ENCODE measurements around the gene ADGRE1.

Gene ADGRE1

GRCh38 chr19:6887316-6887715 lies at the start of gene ADGRE1:
ADGRE1 (plus strand) TSS chr19:6887579; CDS start chr19:6887609, 30 bp downstream.
- H3K4me3 ChIP-seq (replicated peaks in 1 of 2; ENCODE audit: low read depth in 2 of 2, low read length in 2 of 2): no peak within 1 kb of the TSS
- DNase-seq (ENCODE audit: low read depth in 2 of 2): no peak
- TF ChIP-seq CTCF (IDR thresholded peaks at IDR 0.05; ENCODE audit: low read depth, low read length): no peak

GRCh38 chr19:6838062-6838655 lies 49.2 kb upstream of the ADGRE1 start:
- no peak for TF ChIP-seq CTCF (IDR thresholded peaks at IDR 0.05; ENCODE audit: low read depth, low read length)
- H3K4me3 ChIP-seq (replicated peaks in 1 of 2; ENCODE audit: low read depth in 2 of 2, low read length in 2 of 2): no peak overlapping the region
- no peak for DNase-seq (ENCODE audit: low read depth in 2 of 2)

GRCh38 chr19:6842871-6843607 lies 44.3 kb upstream of the ADGRE1 start:
- TF ChIP-seq CTCF (IDR thresholded peaks at IDR 0.05; ENCODE audit: low read depth, low read length): no peak
- no peak for DNase-seq (ENCODE audit: low read depth in 2 of 2)
- no peak overlapping the region for H3K4me3 ChIP-seq (replicated peaks in 1 of 2; ENCODE audit: low read depth in 2 of 2, low read length in 2 of 2)

GRCh38 chr19:6847828-6848200 lies 39.6 kb upstream of the ADGRE1 start:
- DNase-seq (ENCODE audit: low read depth in 2 of 2): no peak
- H3K4me3 ChIP-seq (replicated peaks in 1 of 2; ENCODE audit: low read depth in 2 of 2, low read length in 2 of 2): no peak overlapping the region
- no peak for TF ChIP-seq CTCF (IDR thresholded peaks at IDR 0.05; ENCODE audit: low read depth, low read length)

- no peak overlapping the region for H3K4me3 ChIP-seq (replicated peaks in 1 of 2; ENCODE audit: low read depth in 2 of 2, low read length in 2 of 2)
- no peak for TF ChIP-seq CTCF (IDR thresholded peaks at IDR 0.05; ENCODE audit: low read depth, low read length)
- DNase-seq (ENCODE audit: low read depth in 2 of 2): no peak
Observed at GRCh38 chr19:6848986-6849385, 38.4 kb upstream of the ADGRE1 start.

- TF ChIP-seq CTCF (IDR thresholded peaks at IDR 0.05; ENCODE audit: low read depth, low read length): no peak
- peak in 1 of 2 donors; percentile 61 for DNase-seq (ENCODE audit: low read depth in 2 of 2)
- no peak overlapping the region for H3K4me3 ChIP-seq (replicated peaks in 1 of 2; ENCODE audit: low read depth in 2 of 2, low read length in 2 of 2)
Observed at GRCh38 chr19:6849876-6850275, 37.5 kb upstream of the ADGRE1 start.
